K562 (cell line): ENCODE data around the gene PHF21A. TPM values are rescaled to one million over a fixed set of nuclear protein-coding genes. Genes with fewer than 3 reads are reported as not detected.
A peak's percentile ranks its signal among the peaks of the same experiment; 100 is the strongest.

Source experiments
- ATF1 ChIP-seq, 2 experiments: fragments of 450-650 bp in 1 of 2; IDR thresholded peaks; 2 replicates each; pipeline ENCODE4 v1.6.1; 2016; ENCODE audit warnings: missing compliant biosample characterization in 1 of 2, missing genetic modification characterization in 1 of 2
- CBX1 ChIP-seq: sonication (generic); IDR thresholded peaks from 2 replicates; pipeline ENCODE4 v1.6.1; 2016; ENCODE audit warnings: antibody characterized with exemption, low read depth, mild to moderate bottlenecking
- CHCHD3 ChIP-seq: fragments of 250-450 bp; sonication (Bioruptor Pico); IDR thresholded peaks from 2 replicates; pipeline ENCODE4 v2.1.2; 2022; ENCODE audit warnings: mild to moderate bottlenecking
- CHD2 ChIP-seq: IDR thresholded peaks from 2 replicates; pipeline ENCODE4 v1.6.1; 2011; ENCODE audit warnings: low read depth, low read length
- CXXC5 ChIP-seq: fragments of 250-450 bp; sonication (Bioruptor Pico); IDR thresholded peaks from 2 replicates; pipeline ENCODE4 v1.8.0; 2022; ENCODE audit warnings: inconsistent platforms, mild to moderate bottlenecking, moderate library complexity
- ERF ChIP-seq: fragments of 450-650 bp; formaldehyde crosslinking; IDR thresholded peaks from 2 replicates; pipeline ENCODE4 v1.4.0; 2020; ENCODE audit warnings: mild to moderate bottlenecking, mixed read lengths
- FOXJ3 ChIP-seq: sonication (generic); formaldehyde crosslinking; IDR thresholded peaks from 2 replicates; pipeline ENCODE4 v1.4.0; 2020; ENCODE audit warnings: mild to moderate bottlenecking, missing genetic modification reagents
- KDM1A ChIP-seq, 2 experiments: fragments of 450-650 bp; IDR thresholded peaks; 2 replicates each; pipeline ENCODE4 v1.6.1; 2016; ENCODE audit warnings: mild to moderate bottlenecking in 2 of 2
- POLR2G ChIP-seq: fragments of 200-400 bp; formaldehyde crosslinking; IDR thresholded peaks from 2 replicates; pipeline ENCODE4 v1.6.1; 2017; ENCODE audit warnings: low read depth, mild to moderate bottlenecking, antibody characterized with exemption, low read length, moderate library complexity
- SRSF3 ChIP-seq: fragments of 200-400 bp; formaldehyde crosslinking; IDR thresholded peaks from 2 replicates; pipeline ENCODE4 v1.6.1; 2016; ENCODE audit warnings: mild to moderate bottlenecking, low read length, moderate library complexity; ENCODE audit not compliant: insufficient read depth
- ZNF124 ChIP-seq: sonication (generic); formaldehyde crosslinking; IDR thresholded peaks from 2 replicates; pipeline ENCODE4 v1.8.1; 2022; ENCODE audit warnings: missing genetic modification reagents
- ZNF175 ChIP-seq: fragments of 200-800 bp; sonication (Bioruptor generic); IDR thresholded peaks from 2 replicates; pipeline ENCODE4 v1.6.1; 2016; ENCODE audit warnings: low read depth, mild to moderate bottlenecking, missing genetic modification characterization, missing compliant biosample characterization
- ZNF445 ChIP-seq: fragments of 250-450 bp; sonication (Bioruptor Pico); IDR thresholded peaks from 2 replicates; pipeline ENCODE4 v1.4.0; 2020; ENCODE audit warnings: low read depth, mild to moderate bottlenecking, moderate library complexity
- ZNF589 ChIP-seq: fragments of 200-800 bp; sonication (Bioruptor generic); IDR thresholded peaks from 2 replicates; pipeline ENCODE4 v1.6.1; 2016; ENCODE audit warnings: low read depth, missing genetic modification characterization, missing compliant biosample characterization
- polyA plus RNA-seq, 8 experiments: library from polyadenylated mRNA; depleted of rRNA in 4 of 8; stranded (reverse) in 5 of 8; unstranded in 3 of 8; fragments of >200 nt; fragmentation: Nextera tagmentation in 2 of 8; fragmentation: Illumina TruSeq in 1 of 8; extraction: Ambion mirVana in 2 of 8; extraction: Trizol in 1 of 8; gene quantifications; 2 replicates each; pipeline versions ENCODE4 v1.2.1 to v1.2.3, GENCODE V29; 2011 to 2014; ENCODE audit warnings: inconsistent platforms in 1 of 8, missing spikeins in 1 of 8
- total RNA-seq, 7 experiments: library from RNA; depleted of rRNA in 6 of 7; stranded (reverse); fragments of >200 nt in 6 of 7; fragmentation: Illumina TruSeq in 2 of 7; extraction: Trizol in 2 of 7; gene quantifications; 2 replicates each; pipeline versions ENCODE4 v1.2.1 to v1.2.3, GENCODE V29; 2011 to 2021; ENCODE audit warnings: low replicate concordance in 1 of 7
- TF ChIP-seq, protein P1 (sequence below), 2 experiments: fragments of 450-650 bp; IDR thresholded peaks; 2 replicates each; pipeline ENCODE4 v1.6.1; 2018; ENCODE audit warnings: mild to moderate bottlenecking in 2 of 2, low read depth in 1 of 2; ENCODE audit not compliant: partially characterized antibody in 2 of 2
- TF ChIP-seq, protein P2 (sequence below), 3 experiments: fragments of 200-800 bp in 1 of 3; fragments of 250-450 bp in 1 of 3; fragments of 450-650 bp in 1 of 3; sonication (Bioruptor Pico) in 1 of 3; sonication (Bioruptor generic) in 1 of 3; formaldehyde crosslinking in 1 of 3; IDR thresholded peaks; 2 replicates each; pipeline versions ENCODE4 v1.6.1 to v1.8.0; 2016 to 2022; ENCODE audit warnings: mild to moderate bottlenecking in 2 of 3, missing genetic modification characterization in 2 of 3, missing compliant biosample characterization in 1 of 3, moderate library complexity in 1 of 3

The PHF21A gene
- total and polyA plus RNA-seq, 9 of the 15 experiments (the other 6 are each of a cell fraction or from before 2014, with no cell fraction given): 1.5 to 32.4 (median 10.7) TPM

DNA sequence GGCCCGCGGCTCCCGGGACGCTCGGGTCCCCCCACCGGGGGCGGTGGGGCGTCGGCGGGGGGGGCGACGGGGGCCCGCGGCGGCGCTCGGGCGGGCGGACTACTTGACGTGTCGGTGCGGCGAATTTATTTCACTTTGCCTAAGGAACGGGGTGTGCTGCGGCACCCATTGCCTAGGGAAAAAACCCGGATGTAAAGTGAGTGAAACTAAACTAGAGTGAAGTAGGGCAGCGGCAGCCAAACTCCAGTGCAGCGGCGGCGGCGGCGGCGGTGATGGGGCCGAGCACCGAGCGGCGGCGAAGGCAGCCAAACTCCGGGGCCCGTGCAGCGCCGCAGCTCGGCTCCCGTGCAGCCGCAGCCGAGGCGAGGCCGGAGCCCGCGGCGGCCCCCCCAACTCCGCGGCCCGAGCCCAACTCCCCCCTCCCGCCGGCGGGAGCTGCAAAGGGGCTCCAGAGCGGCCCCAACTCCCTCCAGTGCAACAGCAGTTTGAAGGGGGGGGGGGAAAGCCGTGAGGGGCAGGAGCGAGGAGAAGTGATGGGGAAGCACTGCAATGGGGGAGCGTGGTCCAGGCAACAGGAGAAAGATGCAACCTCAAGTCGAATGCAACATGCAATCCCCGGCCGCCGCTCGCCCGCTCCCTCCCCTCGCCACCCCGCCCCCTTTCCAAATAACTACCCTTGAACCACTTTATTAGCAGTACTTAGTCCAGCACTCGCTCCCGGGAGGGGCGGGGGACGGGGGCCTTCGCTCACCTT lies 647 bp upstream of the PHF21A start (continued):
- TF ChIP-seq KDM1A (IDR thresholded peaks at IDR 0.05) (peak in 1 of 2 experiments; percentile 60; a peak in 3 of 4 replicates), CXXC5 (CRISPR knock-in tag) (peak; percentile 49), ZNF589 (CRISPR knock-in tag) (0 out of 2 replicates have a peak, but pooled peaks have one; percentile 86), ATF1 (CRISPR knock-in tag; IDR thresholded peaks at IDR 0.05) (no peak), ATF1 (tag; IDR thresholded peaks at IDR 0.05) (0 out of 2 replicates have a peak, but pooled peaks have one; percentile 15), CBX1 (peak; percentile 31; the same call in 1 of the 2 replicates), CHCHD3 (CRISPR knock-in tag) (no peak), ERF (CRISPR knock-in tag) (0 out of 2 replicates have a peak, but pooled peaks have one; percentile 51), ZNF445 (CRISPR knock-in tag) (no peak), SRSF3 (no peak), ZNF124 (no peak), CHD2 (peak; percentile 48; the same call in 1 of the 2 replicates), ZNF175 (peak; percentile 75), FOXJ3 (CRISPR knock-in tag) (no peak), POLR2G (peak; percentile 83)
- TF ChIP-seq, protein P1, sequence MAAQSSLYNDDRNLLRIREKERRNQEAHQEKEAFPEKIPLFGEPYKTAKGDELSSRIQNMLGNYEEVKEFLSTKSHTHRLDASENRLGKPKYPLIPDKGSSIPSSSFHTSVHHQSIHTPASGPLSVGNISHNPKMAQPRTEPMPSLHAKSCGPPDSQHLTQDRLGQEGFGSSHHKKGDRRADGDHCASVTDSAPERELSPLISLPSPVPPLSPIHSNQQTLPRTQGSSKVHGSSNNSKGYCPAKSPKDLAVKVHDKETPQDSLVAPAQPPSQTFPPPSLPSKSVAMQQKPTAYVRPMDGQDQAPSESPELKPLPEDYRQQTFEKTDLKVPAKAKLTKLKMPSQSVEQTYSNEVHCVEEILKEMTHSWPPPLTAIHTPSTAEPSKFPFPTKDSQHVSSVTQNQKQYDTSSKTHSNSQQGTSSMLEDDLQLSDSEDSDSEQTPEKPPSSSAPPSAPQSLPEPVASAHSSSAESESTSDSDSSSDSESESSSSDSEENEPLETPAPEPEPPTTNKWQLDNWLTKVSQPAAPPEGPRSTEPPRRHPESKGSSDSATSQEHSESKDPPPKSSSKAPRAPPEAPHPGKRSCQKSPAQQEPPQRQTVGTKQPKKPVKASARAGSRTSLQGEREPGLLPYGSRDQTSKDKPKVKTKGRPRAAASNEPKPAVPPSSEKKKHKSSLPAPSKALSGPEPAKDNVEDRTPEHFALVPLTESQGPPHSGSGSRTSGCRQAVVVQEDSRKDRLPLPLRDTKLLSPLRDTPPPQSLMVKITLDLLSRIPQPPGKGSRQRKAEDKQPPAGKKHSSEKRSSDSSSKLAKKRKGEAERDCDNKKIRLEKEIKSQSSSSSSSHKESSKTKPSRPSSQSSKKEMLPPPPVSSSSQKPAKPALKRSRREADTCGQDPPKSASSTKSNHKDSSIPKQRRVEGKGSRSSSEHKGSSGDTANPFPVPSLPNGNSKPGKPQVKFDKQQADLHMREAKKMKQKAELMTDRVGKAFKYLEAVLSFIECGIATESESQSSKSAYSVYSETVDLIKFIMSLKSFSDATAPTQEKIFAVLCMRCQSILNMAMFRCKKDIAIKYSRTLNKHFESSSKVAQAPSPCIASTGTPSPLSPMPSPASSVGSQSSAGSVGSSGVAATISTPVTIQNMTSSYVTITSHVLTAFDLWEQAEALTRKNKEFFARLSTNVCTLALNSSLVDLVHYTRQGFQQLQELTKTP (IDR thresholded peaks at IDR 0.05; ENCODE audit: low read depth in 1 of 2, partially characterized antibody in 2 of 2): no peak
- TF ChIP-seq, protein P2, sequence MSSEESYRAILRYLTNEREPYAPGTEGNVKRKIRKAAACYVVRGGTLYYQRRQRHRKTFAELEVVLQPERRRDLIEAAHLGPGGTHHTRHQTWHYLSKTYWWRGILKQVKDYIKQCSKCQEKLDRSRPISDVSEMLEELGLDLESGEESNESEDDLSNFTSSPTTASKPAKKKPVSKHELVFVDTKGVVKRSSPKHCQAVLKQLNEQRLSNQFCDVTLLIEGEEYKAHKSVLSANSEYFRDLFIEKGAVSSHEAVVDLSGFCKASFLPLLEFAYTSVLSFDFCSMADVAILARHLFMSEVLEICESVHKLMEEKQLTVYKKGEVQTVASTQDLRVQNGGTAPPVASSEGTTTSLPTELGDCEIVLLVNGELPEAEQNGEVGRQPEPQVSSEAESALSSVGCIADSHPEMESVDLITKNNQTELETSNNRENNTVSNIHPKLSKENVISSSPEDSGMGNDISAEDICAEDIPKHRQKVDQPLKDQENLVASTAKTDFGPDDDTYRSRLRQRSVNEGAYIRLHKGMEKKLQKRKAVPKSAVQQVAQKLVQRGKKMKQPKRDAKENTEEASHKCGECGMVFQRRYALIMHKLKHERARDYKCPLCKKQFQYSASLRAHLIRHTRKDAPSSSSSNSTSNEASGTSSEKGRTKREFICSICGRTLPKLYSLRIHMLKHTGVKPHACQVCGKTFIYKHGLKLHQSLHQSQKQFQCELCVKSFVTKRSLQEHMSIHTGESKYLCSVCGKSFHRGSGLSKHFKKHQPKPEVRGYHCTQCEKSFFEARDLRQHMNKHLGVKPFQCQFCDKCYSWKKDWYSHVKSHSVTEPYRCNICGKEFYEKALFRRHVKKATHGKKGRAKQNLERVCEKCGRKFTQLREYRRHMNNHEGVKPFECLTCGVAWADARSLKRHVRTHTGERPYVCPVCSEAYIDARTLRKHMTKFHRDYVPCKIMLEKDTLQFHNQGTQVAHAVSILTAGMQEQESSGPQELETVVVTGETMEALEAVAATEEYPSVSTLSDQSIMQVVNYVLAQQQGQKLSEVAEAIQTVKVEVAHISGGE (CRISPR knock-in tag; IDR thresholded peaks at IDR 0.05): 0 out of 6 replicates have a peak, but pooled peaks of 1 of the 3 experiments have one; percentile 43
